ENCODE measurements around the gene PCDHGB1.
"Not testable (repeated sequence)": the region's sequence is repeated elsewhere in the genome, so short reads cannot be mapped to it uniquely, and the experiment has no call there.

Gene PCDHGB1

GRCh38 chr5:141349917-141350619, at the start of gene PCDHGB1:
Gene PCDHGB1, plus strand, starts transcription at chr5:141350099. Its CDS starts 162 bp downstream, at chr5:141350261.
- DNase-seq (ENCODE audit: low read depth, low spot score): no peak

DNA sequence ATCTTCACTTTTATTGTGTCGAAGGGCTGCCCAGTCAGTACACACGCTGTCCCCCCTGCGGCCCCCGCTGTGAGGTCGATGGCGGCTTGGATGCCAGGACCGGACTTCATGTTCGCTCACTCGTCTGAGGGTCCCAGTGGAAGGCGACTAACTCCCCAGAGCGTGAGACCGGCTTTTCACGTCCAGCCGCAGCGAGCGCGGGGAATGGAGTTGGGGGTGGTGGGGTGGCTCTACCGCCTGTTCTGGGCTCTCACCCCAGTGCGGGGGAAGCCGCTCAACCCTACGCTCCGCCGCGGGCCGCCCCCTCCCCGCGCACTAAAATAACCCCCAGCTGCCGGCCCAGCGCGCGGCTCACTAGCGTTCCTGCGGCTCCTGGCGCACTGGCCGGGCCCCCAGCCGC, 46.1 kb upstream of the PCDHGB1 start, which contains the start of gene SLC25A2:
SLC25A2 (minus strand) TSS at position 294 of the 400 bp plus-strand sequence; CDS start at position 110, 184 bp downstream.
- no peak for DNase-seq (ENCODE audit: low read depth, low spot score)

DNA sequence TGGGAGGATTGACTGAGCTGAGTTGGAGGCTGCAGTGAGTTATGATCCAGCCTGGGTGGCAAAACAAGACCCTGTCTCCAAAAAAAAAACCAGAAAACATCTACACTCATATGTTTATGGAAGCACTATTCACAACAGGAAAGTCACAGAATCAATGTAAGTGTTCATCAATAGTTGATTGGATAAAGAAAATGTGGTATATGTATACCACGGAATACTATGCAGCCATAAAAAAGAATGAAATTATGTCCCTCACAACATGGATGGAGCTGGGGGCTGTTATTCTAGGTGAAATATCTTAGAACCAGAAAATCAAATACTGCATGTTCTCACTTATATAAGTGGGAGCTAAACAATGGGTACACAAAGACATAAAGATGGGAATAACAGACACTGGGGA, 43.3 kb upstream of the PCDHGB1 start:
- no peak for DNase-seq (ENCODE audit: low read depth, low spot score)

- DNase-seq (ENCODE audit: low read depth, low spot score): no peak
Observed at GRCh38 chr5:141313711-141314110, 36.2 kb upstream of the PCDHGB1 start.

DNA sequence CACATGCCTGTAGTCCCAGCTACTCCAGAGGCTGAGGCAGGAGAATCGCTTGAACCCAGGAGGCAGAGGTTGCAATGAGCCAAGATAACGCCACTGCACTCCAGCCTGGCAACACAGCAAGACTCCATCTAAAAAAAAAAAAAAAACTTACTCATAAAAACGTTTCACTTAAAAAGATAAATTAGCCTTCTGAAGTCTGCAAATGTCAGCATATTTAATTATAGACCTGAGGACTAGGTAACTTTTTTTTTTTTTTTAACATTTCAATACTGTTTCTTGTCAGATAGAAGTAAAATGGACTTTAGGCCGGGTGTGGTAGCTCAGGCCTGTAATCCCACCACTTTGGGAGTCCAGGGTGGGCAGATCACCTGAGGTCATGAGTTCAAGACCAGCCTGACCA, 32.9 kb upstream of the PCDHGB1 start:
- not testable (repeated sequence) for DNase-seq (ENCODE audit: low read depth, low spot score)

DNA sequence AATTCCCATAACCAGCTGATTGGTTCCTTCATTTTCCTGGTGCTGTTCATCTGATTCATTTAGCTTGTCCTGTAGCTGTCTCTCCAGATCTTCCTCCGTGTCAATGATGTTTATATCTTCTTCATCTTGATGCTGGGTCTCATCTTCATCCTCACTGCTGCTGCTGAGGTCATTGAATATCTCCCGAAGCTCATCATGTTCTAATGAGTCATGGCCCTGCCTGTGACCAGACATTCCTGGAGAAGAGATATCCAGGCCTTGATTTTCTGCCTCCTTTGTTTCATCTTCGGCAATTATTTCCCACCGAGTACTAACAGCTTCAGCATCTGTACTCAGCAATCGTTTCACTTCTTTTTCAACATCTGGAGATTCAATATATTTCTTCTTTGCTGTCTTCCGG, 30.7 kb upstream of the PCDHGB1 start:
- no peak for DNase-seq (ENCODE audit: low read depth, low spot score)

DNA sequence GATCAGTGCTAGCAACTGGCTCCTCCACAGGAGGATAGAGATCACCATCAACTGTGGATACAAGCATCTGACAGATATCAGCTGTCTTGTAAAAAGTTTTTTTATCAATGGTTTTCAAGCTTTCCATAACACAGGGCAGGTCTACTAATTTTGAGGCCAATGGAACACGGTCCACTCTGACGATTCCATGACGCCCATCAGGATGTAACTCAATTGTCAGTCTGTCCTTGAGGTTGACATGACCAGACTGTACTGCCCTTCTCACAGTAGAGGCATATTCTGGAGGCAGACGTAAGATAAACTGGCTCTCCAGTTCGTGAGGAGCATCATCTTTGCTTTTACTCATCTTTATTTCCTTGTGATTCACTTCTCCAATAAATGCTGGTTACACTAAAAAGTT, 30.2 kb upstream of the PCDHGB1 start:
- DNase-seq (ENCODE audit: low read depth, low spot score): no peak

- DNase-seq (ENCODE audit: low read depth, low spot score): peak; percentile 91
Observed at GRCh38 chr5:141320225-141321169, 29.4 kb upstream of the PCDHGB1 start, which contains the start of gene TAF7. Gene TAF7, minus strand, starts transcription at chr5:141320784. Its CDS starts 740 bp downstream, at chr5:141320044.

- no peak for DNase-seq (ENCODE audit: low read depth, low spot score)
Observed at GRCh38 chr5:141322261-141322660, 27.6 kb upstream of the PCDHGB1 start.

- DNase-seq (ENCODE audit: low read depth, low spot score): no peak
Observed at GRCh38 chr5:141326088-141326854, 23.6 kb upstream of the PCDHGB1 start.

DNA sequence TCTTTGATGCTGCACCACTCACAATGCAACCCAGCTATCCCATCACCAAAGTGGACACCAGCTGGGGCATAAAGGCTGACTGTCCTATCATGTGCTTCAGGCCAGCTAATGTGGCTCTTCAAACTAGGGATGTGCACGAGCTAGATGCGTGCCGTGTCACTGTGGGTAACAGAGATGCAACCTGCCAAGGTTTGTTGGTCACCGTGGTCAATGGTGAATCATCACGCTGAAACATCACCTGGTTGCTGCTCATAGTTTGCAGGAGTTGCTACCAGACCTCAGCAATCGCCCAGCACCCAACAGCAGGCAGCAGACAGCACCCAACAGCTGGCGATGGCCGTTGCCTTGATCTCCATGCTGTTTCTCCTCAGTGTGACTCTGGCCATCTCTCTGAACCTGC, 21.7 kb upstream of the PCDHGB1 start:
- DNase-seq (ENCODE audit: low read depth, low spot score): no peak

DNA sequence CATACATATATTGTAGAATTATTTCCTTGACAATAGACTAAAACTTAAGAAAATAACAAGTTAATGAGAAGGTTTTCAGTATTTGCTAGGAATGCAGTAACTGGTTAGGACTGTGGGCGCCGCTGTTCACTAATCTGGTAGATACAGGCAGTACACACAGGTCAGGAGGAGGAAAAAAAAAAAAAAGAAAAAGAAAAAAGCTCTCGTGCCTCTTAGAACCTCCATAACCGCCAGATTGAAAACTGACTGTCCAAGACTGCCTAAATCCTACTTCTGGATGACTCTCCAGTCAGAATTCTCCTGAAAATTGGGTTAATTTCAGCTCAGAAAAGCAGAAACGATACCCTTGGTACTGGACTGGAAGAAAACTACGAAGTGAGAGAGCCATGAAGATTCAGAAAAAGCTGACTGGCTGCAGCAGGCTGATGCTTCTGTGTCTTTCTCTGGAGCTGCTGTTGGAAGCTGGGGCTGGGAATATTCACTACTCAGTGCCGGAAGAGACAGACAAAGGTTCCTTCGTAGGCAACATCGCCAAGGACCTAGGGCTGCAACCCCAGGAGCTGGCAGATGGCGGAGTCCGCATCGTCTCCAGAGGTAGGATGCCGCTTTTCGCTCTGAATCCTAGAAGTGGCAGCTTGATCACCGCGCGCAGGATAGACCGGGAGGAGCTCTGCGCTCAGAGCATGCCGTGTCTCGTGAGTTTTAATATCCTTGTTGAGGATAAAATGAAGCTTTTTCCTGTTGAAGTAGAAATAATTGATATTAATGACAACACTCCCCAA, 19.4 kb upstream of the PCDHGB1 start, which contains the start of gene PCDHGA1:
PCDHGA1 (plus strand) TSS at position 216 of the 782 bp plus-strand sequence.
- no peak for DNase-seq (ENCODE audit: low read depth, low spot score)

DNA sequence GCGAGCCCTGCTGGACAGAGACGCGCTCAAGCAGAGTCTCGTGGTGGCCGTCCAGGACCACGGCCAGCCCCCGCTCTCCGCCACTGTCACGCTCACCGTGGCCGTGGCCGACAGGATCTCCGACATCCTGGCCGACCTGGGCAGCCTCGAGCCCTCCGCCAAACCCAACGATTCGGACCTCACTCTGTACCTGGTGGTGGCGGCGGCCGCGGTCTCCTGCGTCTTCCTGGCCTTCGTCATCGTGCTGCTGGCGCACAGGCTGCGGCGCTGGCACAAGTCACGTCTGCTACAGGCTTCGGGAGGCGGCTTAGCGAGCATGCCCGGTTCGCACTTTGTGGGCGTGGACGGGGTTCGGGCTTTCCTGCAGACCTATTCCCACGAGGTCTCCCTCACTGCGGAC, 17.3 kb upstream of the PCDHGB1 start:
- not testable (repeated sequence) for DNase-seq (ENCODE audit: low read depth, low spot score)

DNA sequence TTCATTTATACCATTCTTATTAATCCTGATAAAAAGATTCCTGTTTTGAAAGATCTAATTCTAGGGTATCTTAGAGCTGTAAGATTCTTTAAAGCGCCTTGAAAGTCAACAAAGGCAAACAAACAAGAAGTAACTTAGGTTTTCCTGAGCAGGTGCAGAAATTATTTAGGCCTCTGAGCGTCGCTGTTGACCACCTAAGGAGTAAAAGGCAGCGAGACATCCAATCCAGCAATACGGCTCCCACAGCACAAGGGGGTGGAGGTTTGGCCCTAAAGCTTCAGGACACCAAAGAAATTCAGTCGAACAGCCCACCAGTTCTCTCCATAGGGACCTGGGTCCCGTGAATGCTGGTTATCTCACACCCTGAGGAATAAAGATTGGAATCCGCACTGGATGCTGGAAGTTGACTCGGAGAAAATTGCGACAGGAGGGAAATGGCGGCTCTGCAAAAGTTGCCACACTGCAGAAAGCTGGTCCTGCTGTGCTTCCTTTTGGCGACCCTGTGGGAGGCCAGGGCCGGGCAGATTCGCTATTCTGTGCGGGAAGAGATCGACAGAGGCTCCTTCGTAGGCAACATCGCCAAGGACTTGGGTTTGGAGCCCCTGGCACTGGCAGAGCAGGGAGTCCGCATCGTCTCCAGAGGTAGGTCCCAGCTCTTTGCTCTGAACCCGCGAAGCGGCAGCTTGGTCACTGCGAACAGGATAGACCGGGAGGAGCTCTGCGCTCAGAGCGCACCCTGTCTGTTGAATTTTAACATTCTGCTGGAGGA, 11.2 kb upstream of the PCDHGB1 start, which contains the start of gene PCDHGA2:
PCDHGA2 (plus strand) TSS at position 223 of the 769 bp plus-strand sequence.
- no peak for DNase-seq (ENCODE audit: low read depth, low spot score)

DNA sequence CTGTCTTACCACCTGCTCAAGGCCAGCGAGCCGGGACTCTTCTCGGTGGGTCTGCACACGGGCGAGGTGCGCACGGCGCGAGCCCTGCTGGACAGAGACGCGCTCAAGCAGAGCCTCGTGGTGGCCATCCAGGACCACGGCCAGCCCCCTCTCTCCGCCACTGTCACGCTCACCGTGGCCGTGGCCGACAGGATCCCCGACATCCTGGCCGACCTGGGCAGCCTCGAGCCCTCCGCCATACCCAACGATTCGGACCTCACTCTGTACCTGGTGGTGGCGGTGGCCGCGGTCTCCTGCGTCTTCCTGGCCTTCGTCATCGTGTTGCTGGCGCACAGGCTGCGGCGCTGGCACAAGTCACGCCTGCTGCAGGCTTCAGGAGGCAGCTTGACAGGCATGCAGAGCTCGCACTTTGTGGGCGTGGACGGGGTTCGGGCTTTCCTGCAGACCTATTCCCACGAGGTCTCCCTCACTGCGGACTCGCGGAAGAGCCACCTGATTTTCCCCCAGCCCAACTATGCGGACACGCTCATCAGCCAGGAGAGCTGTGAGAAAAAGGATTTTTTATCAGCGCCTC, 9.0 kb upstream of the PCDHGB1 start:
- not testable (repeated sequence) for DNase-seq (ENCODE audit: low read depth, low spot score)

DNA sequence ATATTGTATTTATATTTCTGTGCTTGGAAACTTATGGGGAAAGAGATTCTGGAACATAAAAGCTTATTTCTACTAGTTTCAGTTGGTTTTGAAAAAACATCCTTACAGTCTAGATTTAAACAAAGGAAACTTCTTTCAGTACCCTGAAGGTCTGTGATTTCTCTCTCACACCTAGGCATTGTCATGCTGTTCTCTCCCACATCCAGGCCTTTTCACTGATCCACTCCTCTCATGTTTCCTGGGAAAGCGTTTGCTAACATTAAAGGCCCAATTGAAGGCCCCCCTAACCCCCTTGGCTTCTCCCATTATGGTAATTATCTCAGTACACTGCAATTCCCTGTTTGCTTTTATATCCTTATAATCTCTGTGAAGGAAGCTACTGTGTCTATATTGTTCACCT, 7.1 kb upstream of the PCDHGB1 start:
- no peak for DNase-seq (ENCODE audit: low read depth, low spot score)

DNA sequence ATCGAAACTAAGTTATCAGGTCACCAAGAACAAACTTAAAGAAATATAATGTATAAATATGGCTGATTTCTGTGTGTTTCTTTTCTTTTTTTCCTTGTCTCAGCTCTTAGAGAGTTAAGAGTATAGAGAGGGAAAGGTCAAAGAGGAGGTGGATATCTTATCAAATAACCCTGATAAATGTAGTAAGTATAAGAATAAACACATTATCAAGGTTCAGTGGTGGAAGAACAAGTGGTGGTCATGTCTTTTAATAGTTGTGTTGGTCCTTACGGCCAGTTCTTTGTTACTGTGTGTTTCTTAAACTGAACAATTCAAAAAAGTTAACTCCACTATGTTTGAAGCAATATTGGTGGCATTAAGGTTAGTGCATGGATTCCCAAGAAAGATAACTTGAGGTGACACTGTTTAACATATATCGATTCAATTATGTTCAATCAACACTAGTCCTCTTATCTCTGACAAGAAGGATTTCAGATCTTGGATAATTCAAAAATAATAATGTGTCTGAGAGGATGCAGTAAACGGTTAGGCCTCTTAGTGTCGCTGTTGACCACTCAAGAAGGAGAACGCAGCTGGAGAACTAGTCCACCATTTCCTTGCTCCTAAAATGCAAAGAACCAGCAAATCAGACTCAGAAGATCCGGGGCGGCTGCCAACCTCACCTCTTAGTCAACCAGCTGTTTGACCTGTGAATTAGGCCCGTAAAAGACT, 6.5 kb upstream of the PCDHGB1 start, which contains the start of gene PCDHGA3:
PCDHGA3 (plus strand) TSS at position 588 of the 711 bp plus-strand sequence. CDS start 205 bp downstream, outside the sequence.
- no peak for DNase-seq (ENCODE audit: low read depth, low spot score)

DNA sequence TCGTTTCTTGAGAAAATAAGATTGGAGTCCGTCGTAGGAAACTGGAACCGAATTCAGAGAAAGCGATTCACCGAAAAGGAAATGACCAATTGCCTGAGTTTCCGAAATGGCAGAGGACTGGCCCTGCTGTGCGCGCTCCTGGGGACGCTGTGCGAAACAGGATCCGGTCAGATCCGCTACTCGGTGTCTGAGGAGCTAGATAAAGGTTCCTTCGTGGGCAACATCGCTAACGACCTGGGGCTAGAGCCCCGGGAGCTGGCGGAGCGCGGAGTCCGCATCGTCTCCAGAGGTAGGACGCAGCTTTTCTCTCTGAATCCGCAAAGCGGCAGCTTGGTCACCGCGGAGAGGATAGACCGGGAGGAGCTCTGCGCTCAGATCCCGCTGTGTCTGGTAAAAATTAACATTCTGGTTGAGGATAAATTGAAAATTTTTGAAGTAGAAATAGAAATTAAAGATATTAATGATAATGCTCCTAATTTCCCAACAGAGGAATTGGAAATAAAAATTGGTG, 5.9 kb upstream of the PCDHGB1 start:
- no peak for DNase-seq (ENCODE audit: low read depth, low spot score)
